ENCODE data around the gene REXO4.

- TF ChIP-seq CTCF (optimal IDR thresholded peaks at IDR 0.05 in 1 of 3, IDR thresholded peaks at IDR 0.05 in 1 of 3, conservative IDR thresholded peaks at IDR 0.05 in 1 of 3; ENCODE audit: extremely low read depth in 1 of 3, insufficient read depth in 2 of 3, low read length in 3 of 3): no peak
- TF ChIP-seq EZH2 (IDR thresholded peaks at IDR 0.05; ENCODE audit: low read length): no peak
Measured at GRCh38 chr9:133361507-133362092, 56.2 kb downstream of the REXO4 start.
